ENCODE data around the gene VWA7. TPM values are rescaled to one million over a fixed set of nuclear protein-coding genes. Genes with fewer than 3 reads are reported as not detected.
A peak's percentile ranks its signal among the peaks of the same experiment; 100 is the strongest.

The VWA7 gene
- total RNA-seq, 1 donor = 0.36 TPM

DNA sequence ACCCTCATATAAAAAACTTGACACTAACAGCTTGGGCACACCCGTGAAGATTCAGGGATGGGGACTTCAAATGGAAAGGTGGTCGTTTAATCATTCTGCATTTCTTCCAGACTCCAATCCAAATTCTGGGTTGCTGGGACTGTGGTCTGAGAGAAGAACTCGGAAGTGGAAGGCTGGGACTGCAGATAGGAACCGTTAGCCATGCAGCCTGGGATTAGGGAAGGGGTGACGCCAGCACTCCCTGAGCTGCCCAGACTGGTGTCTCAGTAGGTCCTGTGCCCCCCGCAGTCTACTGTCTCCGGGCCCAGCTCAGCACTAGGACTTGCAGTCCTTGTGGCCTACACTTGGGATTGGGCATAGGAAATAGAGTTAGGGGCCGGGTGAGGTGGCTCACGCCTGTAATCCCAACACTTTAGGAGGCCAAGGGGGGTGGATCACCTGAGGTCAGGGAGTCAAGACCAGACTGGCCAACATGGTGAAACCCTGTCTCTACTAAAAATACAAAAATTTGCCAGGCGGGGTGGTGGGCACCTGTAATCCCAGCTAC, 40.3 kb downstream of the VWA7 start:
- H3K27me3 ChIP-seq (ENCODE audit: insufficient read depth, low read length) = no peaks in the 10 kb centered on the region
- peak overlapping the region; percentile 82 for H3K27ac ChIP-seq (ENCODE audit: low read depth, low read length)
- H3K9me3 ChIP-seq (ENCODE audit: low read depth, low read length) = no peaks in the 10 kb centered on the region
- peaks cover 31% of the 10 kb centered on the region for H3K36me3 ChIP-seq (ENCODE audit: insufficient read depth, low read length)
- H3K4me3 ChIP-seq (ENCODE audit: insufficient read depth, low read length) = peak overlapping the region; percentile 89
- TF ChIP-seq, protein P1, sequence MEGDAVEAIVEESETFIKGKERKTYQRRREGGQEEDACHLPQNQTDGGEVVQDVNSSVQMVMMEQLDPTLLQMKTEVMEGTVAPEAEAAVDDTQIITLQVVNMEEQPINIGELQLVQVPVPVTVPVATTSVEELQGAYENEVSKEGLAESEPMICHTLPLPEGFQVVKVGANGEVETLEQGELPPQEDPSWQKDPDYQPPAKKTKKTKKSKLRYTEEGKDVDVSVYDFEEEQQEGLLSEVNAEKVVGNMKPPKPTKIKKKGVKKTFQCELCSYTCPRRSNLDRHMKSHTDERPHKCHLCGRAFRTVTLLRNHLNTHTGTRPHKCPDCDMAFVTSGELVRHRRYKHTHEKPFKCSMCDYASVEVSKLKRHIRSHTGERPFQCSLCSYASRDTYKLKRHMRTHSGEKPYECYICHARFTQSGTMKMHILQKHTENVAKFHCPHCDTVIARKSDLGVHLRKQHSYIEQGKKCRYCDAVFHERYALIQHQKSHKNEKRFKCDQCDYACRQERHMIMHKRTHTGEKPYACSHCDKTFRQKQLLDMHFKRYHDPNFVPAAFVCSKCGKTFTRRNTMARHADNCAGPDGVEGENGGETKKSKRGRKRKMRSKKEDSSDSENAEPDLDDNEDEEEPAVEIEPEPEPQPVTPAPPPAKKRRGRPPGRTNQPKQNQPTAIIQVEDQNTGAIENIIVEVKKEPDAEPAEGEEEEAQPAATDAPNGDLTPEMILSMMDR (IDR thresholded peaks at IDR 0.05; ENCODE audit: extremely low read depth, low read depth, low read length) = no peak
- peak; percentile 64 for DNase-seq (ENCODE audit: insufficient read length, low spot score, missing footprints)
- H3K4me1 ChIP-seq (ENCODE audit: insufficient read depth, low read length) = peaks cover 47% of the 10 kb centered on the region
- H3K4me2 ChIP-seq (ENCODE audit: insufficient read depth, low read length) = peak overlapping the region; percentile 99
- peaks cover 18% of the 10 kb centered on the region for H4K20me1 ChIP-seq (ENCODE audit: insufficient read depth, low read length)
- peak overlapping the region; percentile 82 for H2AFZ ChIP-seq (ENCODE audit: low read length)
- H3K79me2 ChIP-seq (ENCODE audit: insufficient read depth, low read length) = peaks cover 56% of the 10 kb centered on the region

GRCh38 chr6:31736021-31736767, 40.9 kb downstream of the VWA7 start, which contains the start of gene CLIC1:
Gene CLIC1, minus strand, starts transcription at chr6:31736530. Its CDS starts 230 bp downstream, at chr6:31736300.
- peaks cover 56% of the 10 kb centered on the region for H3K79me2 ChIP-seq (ENCODE audit: insufficient read depth, low read length)
- peak within 1 kb of the TSS; percentile 82 for H2AFZ ChIP-seq (ENCODE audit: low read length)
- peak within 1 kb of the TSS; percentile 99 for H3K4me2 ChIP-seq (ENCODE audit: insufficient read depth, low read length)
- peaks cover 47% of the 10 kb centered on the region for H3K4me1 ChIP-seq (ENCODE audit: insufficient read depth, low read length)
- peak within 1 kb of the TSS; percentile 82 for H3K27ac ChIP-seq (ENCODE audit: low read depth, low read length)
- peaks cover 34% of the 10 kb centered on the region for H3K36me3 ChIP-seq (ENCODE audit: insufficient read depth, low read length)
- H4K20me1 ChIP-seq (ENCODE audit: insufficient read depth, low read length) = peaks cover 21% of the 10 kb centered on the region
- no peaks in the 10 kb centered on the region for H3K9me3 ChIP-seq (ENCODE audit: low read depth, low read length)
- peak within 1 kb of the TSS; percentile 89 for H3K4me3 ChIP-seq (ENCODE audit: insufficient read depth, low read length)
- H3K27me3 ChIP-seq (ENCODE audit: insufficient read depth, low read length) = no peaks in the 10 kb centered on the region
- TF ChIP-seq, protein P1 (IDR thresholded peaks at IDR 0.05; ENCODE audit: extremely low read depth, low read depth, low read length) = no peak
- DNase-seq (ENCODE audit: insufficient read length, low spot score, missing footprints) = peak; percentile 98

DNA sequence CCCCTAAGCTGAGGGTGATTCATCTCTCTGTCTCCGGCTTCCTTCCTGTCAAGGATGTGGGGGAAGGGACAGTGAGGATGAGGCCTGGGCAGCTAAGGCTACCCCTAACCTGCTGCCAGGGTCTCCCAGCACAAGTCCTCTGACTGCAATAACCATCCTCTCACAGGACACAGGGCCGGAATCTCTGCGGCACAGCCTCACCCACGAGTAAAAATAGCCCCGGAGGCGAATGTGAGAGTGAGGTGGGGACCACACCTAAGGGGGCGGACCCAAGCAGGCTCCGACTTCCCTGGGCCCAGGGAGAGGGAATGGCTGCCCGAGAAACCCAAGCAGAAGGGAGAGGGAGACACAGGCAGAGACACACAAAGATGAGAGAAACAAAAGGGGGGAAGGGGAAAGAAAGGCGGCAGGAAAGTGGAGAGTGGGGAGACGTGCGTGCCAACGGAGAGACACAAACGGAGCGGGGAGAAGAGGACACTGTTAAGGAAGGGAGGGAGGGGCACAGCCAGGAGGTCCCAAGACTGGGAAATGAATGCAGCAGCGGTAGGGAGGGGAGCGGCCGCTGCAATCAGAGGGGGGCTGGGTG, 42.2 kb downstream of the VWA7 start:
- H3K9me3 ChIP-seq (ENCODE audit: low read depth, low read length) = no peaks in the 10 kb centered on the region
- H3K4me2 ChIP-seq (ENCODE audit: insufficient read depth, low read length) = peak overlapping the region; percentile 99
- peak overlapping the region; percentile 79 for H2AFZ ChIP-seq (ENCODE audit: low read length)
- DNase-seq (ENCODE audit: insufficient read length, low spot score, missing footprints) = peak; percentile 94
- peaks cover 48% of the 10 kb centered on the region for H3K4me1 ChIP-seq (ENCODE audit: insufficient read depth, low read length)
- no peaks in the 10 kb centered on the region for H3K27me3 ChIP-seq (ENCODE audit: insufficient read depth, low read length)
- TF ChIP-seq, protein P1 (IDR thresholded peaks at IDR 0.05; ENCODE audit: extremely low read depth, low read depth, low read length) = no peak
- H3K79me2 ChIP-seq (ENCODE audit: insufficient read depth, low read length) = peaks cover 48% of the 10 kb centered on the region
- peak overlapping the region; percentile 89 for H3K4me3 ChIP-seq (ENCODE audit: insufficient read depth, low read length)
- peaks cover 38% of the 10 kb centered on the region for H3K36me3 ChIP-seq (ENCODE audit: insufficient read depth, low read length)
- peak overlapping the region; percentile 82 for H3K27ac ChIP-seq (ENCODE audit: low read depth, low read length)
- peaks cover 26% of the 10 kb centered on the region for H4K20me1 ChIP-seq (ENCODE audit: insufficient read depth, low read length)

Data from osteoblast (primary cell).